ENCODE results near the gene KRTAP1-5.
"Not testable (repeated sequence)": the region's sequence is repeated elsewhere in the genome, so short reads cannot be mapped to it uniquely, and the experiment has no call there.

The KRTAP1-5 gene

DNA sequence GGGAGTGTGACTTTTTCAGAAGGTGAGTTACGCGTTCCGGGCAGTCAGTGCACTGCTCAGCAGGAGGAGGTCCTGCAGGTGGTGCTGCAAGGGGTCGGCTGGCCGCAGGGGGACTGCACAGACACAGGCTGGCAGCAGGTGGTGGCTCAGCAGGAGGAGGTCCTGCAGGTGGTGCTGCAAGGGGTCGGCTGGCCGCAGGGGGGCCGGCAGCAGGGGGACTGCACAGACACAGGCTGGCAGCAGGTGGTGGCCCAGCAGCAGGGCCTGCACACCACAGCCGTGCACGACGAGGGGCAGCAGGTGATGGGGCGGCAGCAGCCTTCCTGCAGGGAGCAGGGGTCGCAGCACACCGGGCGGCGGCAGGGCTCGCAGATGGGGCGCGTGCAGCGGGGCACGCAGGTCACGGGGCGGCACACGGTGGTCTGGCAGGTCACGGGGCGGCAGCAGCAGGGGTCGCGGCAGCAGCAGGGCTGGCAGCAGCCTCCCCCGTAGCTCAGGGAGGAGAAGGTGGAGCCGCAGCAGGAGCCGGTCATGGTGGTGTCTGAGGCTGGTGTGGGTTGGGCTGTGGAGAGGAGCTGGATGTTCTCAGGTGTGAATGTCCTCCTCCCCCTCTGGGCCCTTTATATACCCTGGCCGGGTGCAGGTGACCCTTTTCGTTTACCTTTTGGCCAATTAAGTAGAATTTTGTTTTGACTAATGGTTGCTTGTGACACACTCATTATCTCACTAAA, 19.9 kb upstream of the KRTAP1-5 start, which contains the start of gene KRTAP2-1:
TSS of gene KRTAP2-1 (minus strand) at position 582 of the 731 bp plus-strand sequence. CDS start at position 533, 49 bp downstream.
- DNase-seq (ENCODE audit: low spot score) = not testable (repeated sequence)

DNA sequence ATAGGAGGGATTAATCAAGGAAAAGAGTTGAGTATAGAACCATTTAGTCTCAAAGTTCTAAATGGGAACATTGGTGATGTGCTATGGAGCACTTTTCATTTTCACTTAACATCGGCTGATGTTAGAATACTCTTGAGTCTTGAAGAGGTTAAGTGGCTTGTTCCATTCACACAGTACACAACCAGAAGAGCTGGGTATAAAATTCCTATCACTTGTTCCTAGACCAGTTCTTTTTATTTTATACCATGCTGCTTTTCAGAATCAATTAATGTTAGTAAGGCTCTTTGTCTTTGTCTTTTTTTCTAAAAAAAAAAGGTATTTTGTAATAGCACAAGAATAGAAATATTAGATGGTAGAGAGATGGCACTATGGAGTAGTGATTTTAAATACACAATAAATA, 15.9 kb upstream of the KRTAP1-5 start:
- no peak for DNase-seq (ENCODE audit: low spot score)

DNA sequence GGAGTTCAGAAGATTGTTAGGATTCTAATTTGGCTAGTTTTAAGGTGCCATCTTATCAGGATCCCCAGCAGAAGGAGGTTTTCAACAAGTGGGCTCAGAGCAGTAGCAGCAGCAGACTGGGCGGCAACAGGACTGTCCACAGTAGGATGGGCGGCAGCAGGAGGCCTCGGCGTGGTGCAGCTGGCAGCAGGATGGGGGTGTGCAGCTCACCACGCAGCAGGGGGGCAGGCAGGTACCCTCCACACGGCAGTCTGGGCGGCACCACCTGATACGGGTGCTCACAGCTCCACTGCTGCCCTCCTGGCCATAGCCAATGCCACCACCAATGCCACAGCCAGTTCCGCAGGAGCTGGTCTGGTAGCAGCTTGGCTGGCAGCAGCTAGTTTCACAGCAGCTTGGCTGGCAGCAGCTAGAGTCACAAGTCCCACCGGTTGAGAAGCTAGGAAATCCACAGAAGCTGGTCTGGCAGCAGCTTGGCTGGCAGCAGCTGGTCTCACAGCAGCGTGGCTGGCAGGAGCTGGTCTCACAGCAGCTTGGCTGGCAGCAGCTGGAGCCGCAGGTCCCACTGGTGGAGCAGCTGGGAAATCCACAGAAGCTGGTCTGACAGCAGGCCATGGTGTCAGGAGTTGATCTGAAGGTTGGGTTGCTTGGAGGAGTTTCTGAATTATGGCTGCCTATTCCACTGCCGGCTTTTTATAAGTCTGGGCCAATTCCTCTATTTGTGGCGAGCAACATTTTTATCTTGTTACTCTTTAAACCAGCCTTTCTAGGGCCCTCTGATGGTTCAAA, 14.0 kb upstream of the KRTAP1-5 start, which contains the start of gene KRTAP1-1:
TSS of gene KRTAP1-1 (minus strand) at position 668 of the 789 bp plus-strand sequence. CDS start at position 615, 53 bp downstream.
- DNase-seq (ENCODE audit: low spot score) = not testable (repeated sequence)

DNA sequence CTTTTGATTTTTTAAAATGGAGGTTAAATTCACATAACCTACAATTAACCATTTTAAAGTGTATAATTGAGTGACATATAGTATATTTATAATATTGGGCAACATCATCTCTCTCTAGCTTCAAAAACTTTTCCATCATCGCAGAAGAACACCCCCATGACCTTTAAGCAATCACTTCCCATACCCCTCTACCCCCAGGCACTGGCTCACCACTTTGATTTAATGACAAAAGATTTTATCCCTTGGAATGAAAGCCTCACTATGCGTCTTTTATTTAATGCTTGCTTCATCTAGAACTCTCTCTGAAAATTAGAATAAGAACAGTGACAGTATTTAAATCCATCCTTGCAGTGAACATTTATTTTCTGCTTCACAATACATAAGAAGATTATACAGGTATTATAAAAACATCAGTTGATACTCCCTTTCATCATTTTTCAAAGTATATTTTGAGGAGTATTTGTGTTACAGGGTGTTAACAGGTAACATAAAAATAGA, 10.9 kb upstream of the KRTAP1-5 start:
- DNase-seq (ENCODE audit: low spot score) = no peak

DNA sequence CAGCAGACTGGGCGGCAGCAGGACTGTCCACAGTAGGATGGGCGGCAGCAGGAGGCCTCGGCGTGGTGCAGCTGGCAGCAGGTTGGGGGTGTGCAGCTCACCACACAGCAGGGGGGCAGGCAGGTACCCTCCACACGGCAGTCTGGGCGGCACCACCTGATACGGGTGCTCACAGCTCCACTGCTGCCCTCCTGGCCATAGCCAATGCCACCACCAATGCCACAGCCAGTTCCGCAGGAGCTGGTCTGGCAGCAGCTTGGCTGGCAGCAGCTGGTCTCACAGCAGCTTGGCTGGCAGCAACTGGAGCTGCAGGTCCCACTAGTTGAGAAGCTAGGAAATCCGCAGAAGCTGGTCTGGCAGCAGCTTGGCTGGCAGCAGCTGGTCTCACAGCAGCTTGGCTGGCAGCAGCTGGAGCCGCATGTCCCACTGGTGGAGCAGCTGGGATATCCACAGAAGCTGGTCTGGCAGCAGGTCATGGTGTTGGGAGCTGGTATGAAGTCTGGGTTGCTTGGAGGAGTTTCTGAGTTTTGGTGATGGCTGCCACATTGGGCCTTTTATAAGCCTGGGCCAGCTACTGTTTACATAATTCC, 7.4 kb upstream of the KRTAP1-5 start, which contains the start of gene KRTAP1-3:
TSS of gene KRTAP1-3 (minus strand) at position 529 of the 590 bp plus-strand sequence. CDS start at position 476, 53 bp downstream.
- DNase-seq (ENCODE audit: low spot score) = not testable (repeated sequence)

DNA sequence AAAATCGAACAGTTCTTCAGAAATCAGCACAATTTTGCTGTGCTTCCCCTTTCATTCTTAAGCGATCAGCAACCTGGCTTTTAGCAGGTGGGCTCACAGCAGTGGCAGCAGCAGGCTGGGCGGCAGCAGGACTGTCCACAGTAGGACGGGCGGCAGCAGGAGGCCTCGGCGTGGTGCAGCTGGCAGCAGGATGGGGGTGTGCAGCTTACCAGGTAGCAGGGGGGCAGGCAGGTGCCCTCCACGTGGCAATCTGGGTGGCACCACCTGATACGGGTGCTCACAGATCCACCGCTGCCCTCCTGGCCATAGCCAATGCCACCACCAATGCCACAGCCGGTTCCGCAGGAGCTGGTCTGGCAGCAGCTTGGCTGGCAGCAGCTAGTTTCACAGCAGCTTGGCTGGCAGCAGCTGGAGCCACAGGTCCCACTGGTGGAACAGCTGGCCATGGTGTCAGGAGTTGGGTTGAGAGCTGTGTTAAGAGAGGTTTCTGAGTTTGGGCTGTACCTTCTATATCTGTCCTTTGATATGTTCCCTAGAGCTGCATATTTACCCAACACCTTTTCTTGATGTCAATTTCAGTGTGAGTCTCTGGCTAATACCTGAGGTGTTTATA, 2.7 kb upstream of the KRTAP1-5 start, which contains the start of gene KRTAP1-4:
TSS of gene KRTAP1-4 (minus strand) at position 563 of the 613 bp plus-strand sequence. CDS start at position 446, 117 bp downstream.
- no peak for DNase-seq (ENCODE audit: low spot score)

DNA sequence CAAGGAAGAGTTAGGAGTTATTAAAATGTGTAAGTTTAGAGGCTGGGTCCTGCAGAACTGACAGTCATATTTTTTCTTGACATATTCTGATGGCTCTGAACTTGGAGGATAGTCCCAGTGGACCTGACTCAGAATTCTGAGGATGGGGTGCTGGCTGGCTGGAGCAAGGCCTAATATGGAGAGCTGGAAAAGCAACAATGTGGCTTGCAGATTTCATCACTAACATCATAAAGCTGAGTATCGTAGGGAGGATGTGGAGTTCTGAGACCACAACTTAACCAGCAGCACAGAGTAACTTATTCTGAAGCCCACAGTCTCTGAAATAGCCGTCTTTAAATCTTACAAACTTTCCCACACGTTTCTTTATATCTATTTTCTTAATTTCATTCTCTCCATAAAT, 2.3 kb downstream of the KRTAP1-5 start:
- no peak for DNase-seq (ENCODE audit: low spot score)

DNA sequence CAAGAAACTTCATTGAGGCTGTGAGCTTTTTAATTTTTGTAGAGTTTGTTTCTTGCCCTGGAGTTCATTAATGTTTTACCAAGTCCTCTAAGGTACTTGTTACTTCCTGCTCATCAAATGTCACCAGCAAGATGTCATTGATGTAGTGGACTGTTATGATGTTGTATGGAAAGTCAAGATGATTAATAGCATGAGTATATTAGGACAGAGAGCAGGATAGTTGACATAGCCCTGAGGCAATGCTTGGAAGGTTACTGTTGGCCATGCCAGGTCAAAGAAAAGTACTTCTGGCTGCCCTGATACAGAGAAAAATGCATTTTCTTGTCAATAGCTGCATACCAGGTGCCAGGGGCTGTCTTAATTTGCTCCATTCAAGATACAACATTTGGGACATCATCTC, 6.7 kb downstream of the KRTAP1-5 start:
- DNase-seq (ENCODE audit: low spot score) = no peak

DNA sequence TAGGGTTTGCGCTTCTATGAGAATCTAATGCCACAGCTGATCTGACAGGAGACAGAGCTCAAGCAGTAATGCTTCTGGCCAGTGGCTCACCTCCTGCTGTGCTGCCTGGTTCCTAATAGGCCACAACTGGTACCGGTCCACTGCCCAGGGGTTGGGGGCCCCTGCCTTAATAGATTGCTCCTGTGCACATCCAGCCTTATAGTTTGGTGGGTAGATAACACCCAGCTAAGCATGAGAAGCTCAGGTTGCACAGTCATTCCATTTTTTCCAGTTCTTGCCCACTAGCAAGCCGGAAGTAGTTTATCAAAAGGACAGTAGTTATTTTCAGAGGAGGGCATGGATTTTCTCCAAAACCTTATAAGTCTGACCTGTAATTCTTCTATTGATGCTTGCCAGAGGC, 7.6 kb downstream of the KRTAP1-5 start:
- no peak for DNase-seq (ENCODE audit: low spot score)

DNA sequence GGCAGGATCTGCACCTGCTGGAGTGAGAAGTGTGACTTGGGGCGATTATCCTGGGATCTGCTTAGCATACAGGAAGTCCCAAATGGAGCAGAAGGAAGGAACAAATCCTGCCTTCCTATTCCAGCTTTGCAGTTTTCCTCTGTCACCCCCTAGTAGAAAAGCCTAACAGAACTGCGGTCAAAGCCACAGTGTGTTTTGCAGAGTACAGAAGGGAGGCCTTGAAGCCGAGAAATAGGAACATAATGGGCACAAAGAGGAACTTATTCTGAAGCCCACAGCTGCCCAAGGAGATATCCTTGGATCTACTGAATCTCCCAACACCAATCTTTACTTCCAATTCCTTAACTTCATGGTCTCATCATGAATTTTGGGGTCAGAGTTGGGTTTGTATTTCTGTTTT, 8.5 kb downstream of the KRTAP1-5 start:
- no peak for DNase-seq (ENCODE audit: low spot score)

DNA sequence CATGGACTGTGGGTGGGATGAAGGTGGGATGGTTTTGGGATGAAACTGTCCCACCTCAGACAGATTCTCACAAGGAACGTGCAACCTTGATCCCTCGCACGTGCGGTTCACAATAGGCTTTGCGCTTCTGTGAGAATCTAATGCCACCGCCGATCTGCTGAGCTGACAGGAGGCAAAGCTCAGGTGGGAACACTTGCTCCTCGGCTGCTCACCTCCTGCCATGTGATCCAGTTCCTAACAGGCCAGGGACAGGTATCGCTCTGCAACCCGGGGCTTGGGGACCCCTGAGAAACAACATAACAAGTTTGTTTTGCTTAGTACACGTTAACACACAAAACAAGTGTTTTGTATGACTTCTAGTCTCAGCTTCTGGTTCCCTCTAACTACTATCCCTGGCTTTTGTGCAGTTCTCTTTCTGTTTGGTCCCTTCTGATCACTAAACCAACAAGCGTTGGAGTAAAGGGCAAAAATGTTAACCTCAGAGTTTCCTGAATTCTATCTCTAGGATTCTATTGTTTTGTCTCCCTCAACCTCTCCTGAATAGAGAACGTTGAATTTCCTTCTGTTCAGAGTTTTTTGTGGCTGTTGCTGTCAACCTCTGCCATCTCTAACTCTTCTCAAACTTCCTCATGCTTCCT, 10.3 kb downstream of the KRTAP1-5 start:
- no peak for DNase-seq (ENCODE audit: low spot score)

DNA sequence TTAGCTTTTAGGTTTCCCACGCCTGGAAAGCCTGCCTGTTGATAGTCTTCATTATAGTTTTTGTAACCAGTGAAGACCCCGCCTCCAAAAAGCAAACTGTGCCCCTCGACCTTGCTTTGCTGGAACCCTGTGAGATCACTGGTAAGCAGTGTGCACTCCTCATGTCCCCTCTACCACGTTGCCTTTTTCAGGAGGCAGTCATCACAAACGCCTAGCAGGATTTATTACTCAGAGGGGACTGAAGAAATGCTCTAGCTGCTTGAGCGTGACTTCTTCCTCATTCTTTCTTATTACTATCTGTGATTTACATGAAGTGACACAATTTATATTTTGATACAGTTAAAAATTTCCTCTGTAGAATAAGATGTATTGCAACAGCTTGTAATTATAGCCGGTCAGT, 11.6 kb downstream of the KRTAP1-5 start:
- no peak for DNase-seq (ENCODE audit: low spot score)

DNA sequence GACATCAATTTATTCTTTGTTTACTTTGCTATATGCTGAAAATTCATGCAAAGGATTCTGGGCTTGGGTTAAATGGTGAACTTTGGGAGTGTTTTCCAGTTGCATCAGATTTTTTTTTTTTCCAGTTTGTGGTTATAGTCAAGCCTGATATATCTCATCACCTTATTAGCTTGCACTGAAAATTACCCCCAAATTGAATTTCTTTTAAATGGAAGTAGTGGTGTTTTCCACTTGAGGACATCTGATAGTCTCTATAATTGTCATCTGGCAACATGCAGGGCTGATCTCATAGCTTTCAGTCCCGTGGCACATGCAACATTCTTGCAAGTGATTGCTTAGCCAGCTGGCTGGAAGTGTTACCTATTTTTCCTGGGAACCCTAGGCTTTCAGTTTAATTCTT, 13.4 kb downstream of the KRTAP1-5 start:
- DNase-seq (ENCODE audit: low spot score) = no peak

DNA sequence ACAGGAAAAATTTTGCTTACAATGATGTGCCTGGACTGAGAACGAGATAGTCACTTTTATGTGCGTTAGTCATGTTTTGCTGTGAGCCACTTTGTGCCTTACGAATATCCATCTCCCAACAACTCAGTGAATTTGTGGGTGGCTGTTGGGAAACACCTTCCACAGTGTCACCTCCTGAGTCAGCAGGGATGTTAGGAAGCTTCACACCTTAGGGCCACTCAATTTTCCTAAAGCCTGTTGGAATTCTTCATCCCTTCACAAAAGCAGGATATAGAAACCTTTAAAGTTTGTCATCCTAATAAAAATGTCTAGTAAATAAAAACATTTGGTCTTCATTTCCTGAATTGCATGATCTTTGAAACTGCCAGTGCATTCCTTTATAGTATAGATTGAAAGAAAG, 13.8 kb downstream of the KRTAP1-5 start:
- no peak for DNase-seq (ENCODE audit: low spot score)

DNA sequence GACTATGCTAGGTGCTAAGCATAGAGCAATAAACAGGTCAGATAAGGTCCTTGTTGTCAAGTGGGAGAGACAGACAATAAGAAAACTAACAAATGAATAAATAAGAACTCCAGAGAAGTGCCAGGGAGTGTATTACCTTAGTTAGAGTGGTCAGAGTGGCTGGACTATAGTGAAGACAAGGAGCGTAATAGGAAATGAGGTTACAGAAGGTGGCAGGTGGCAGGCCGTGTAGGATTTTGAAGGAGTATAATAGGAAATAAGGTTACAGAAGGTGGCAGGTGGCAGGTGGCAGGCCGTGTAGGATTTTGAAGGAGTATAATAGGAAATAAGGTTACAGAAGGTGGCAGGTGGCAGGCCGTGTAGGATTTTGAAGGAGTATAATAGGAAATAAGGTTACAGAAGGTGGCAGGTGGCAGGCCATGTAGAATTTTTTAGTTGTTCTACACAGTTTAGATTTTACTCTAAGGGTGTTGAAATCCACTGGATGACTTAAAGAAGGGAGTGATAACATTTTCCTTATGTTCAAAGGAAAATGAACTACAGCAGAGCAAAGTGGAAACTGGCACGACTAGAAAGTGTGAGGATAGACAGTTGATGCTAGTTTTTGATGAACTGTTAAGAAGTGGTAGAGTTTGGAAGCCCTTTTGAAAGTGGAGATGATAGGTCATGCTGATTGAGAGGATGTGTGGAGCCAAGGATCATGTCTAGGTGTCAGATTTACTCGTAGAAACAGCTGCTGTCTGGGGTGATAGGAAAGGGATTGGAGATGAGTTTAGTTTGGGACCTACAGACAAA, 14.5 kb downstream of the KRTAP1-5 start:
- DNase-seq (ENCODE audit: low spot score) = no peak

DNA sequence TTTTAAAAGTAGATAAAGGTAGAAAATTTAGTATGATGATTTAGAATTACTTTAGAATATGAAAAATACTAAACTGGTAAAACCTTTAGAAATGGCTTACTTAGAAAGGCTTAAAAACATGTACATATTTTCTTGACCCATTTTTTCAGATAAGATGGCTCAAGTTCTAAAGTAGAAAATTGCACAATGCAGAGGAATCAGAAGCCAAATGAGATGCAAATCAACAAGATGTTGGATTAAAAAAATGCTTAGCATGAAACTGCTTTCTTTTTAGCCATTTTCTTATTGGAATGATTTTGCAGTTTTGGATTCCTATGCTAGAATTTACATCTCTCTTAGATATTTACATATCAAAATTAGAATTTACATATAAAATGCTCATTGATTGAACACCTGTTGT, 16.6 kb downstream of the KRTAP1-5 start:
- no peak for DNase-seq (ENCODE audit: low spot score)

DNA sequence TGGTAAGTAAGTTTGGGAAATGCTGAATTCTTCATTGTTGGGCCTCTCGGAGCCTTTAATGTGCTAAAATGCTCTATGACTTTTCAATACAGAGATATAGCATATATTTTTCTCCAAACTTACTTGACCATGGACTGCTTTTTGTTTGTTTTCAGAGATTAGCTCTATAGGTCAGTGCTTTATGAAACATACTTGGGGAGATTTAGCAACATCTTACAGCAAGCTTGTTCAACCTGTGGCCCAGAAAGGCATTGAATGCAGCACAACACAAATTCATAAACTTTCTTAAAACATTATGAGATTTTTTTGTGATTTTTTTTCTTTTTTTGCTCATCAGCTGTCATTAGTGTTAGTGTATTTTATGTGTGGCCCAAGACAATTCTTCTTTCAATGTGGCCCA, 17.1 kb downstream of the KRTAP1-5 start:
- no peak for DNase-seq (ENCODE audit: low spot score)

DNA sequence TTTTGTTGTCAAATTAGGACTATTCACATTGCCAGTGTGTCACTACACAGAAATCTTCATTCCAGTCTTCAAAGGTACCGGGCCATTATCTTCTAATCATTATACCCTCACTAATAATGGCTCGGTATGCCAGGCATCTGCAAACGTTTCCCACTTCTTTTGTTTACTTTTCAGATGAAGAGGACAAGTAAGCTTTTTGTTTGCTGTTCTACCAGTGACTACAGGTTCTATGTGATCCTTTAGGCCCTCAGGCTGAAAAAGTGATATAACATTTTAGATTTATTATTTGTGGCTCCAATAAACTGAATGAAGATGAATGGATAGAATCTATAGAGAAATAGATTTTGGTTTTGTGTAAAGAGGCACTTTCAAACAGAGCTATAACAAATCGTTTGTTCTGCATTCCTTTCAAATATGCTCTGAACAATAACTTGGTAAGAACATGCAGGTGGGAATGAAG, 17.7 kb downstream of the KRTAP1-5 start:
- DNase-seq (ENCODE audit: low spot score) = no peak

DNA sequence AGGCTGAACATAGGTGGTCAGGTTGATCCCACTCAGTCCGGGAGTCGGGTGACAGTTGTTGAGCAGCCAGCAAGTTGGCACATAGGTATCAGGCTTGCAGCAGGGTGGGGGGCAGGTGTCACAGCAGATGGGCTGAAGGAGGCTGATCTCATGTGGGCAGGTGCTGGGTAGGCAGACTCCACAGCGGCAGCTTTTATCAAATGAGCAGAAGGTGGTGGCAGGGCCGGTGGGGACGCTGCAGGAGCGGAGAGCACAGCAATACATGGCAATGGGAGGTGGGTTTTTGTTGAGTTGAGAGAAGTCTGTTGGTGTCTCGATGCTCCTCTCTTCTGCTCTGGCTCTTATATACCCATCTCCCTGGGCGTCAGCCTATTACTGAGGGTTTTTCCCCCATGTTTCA, 18.2 kb downstream of the KRTAP1-5 start, which contains the start of gene KRTAP3-1:
TSS of gene KRTAP3-1 (minus strand) at position 318 of the 400 bp plus-strand sequence. CDS start at position 264, 54 bp downstream.
- no peak for DNase-seq (ENCODE audit: low spot score)

DNA sequence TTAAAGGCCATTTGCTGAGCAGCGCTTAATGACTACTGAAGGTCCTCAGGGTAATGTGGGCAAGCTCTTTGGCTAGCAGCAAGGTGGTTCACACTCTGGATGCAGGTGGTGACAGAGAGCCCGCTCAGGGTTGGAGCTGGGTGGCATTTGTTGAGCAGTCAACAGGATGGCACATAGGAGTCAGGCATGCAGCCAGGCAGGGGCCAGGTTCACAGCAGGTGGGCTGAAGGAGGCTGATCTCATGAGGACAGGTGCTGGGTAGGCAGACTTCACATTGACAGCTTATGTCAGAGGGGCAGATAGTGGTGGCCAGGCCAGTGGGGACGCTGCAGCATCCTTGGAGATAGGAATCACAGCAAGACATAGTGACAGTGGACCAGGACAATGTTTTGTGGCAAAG, 22.6 kb downstream of the KRTAP1-5 start:
- no peak for DNase-seq (ENCODE audit: low spot score)

All from D341Med (cell line).